ENCODE results near the gene CRAMP1.

CRAMP1 gene

GRCh38 chr16:1632638-1632970 is 20.4 kb downstream of the CRAMP1 start:
- DNase-seq (ENCODE audit: low read depth, low spot score): no peak

GRCh38 chr16:1633310-1633709 is 21.1 kb downstream of the CRAMP1 start:
- no peak for DNase-seq (ENCODE audit: low read depth, low spot score)

GRCh38 chr16:1634541-1634940 is 22.4 kb downstream of the CRAMP1 start:
- no peak for DNase-seq (ENCODE audit: low read depth, low spot score)

- no peak for DNase-seq (ENCODE audit: low read depth, low spot score)
These were observed 22.9 kb downstream of the CRAMP1 start for GRCh38 chr16:1635070-1635469.

- no peak for DNase-seq (ENCODE audit: low read depth, low spot score)
These were observed 25.4 kb downstream of the CRAMP1 start for GRCh38 chr16:1637526-1637925.

GRCh38 chr16:1638757-1639156 is 26.6 kb downstream of the CRAMP1 start:
- DNase-seq (ENCODE audit: low read depth, low spot score): no peak

- no peak for DNase-seq (ENCODE audit: low read depth, low spot score)
These were observed 27.1 kb downstream of the CRAMP1 start for GRCh38 chr16:1639282-1639681.

- DNase-seq (ENCODE audit: low read depth, low spot score): no peak
These were observed 27.7 kb downstream of the CRAMP1 start for GRCh38 chr16:1639860-1640259.

- no peak for DNase-seq (ENCODE audit: low read depth, low spot score)
These were observed 28.2 kb downstream of the CRAMP1 start for GRCh38 chr16:1640261-1640941.

- DNase-seq (ENCODE audit: low read depth, low spot score): no peak
These were observed 29.1 kb downstream of the CRAMP1 start for GRCh38 chr16:1641261-1641660.

- no peak for DNase-seq (ENCODE audit: low read depth, low spot score)
These were observed 30.0 kb downstream of the CRAMP1 start for GRCh38 chr16:1642148-1642547.

GRCh38 chr16:1642753-1643152 is 30.6 kb downstream of the CRAMP1 start:
- no peak for DNase-seq (ENCODE audit: low read depth, low spot score)

GRCh38 chr16:1643521-1643920 is 31.4 kb downstream of the CRAMP1 start:
- no peak for DNase-seq (ENCODE audit: low read depth, low spot score)

- no peak for DNase-seq (ENCODE audit: low read depth, low spot score)
These were observed 33.9 kb downstream of the CRAMP1 start for GRCh38 chr16:1645914-1646525.

- DNase-seq (ENCODE audit: low read depth, low spot score): no peak
These were observed 35.7 kb downstream of the CRAMP1 start for GRCh38 chr16:1647856-1648255.

- no peak for DNase-seq (ENCODE audit: low read depth, low spot score)
These were observed 38.0 kb downstream of the CRAMP1 start for GRCh38 chr16:1650131-1650530.

GRCh38 chr16:1651094-1651973 is 39.2 kb downstream of the CRAMP1 start:
- no peak for DNase-seq (ENCODE audit: low read depth, low spot score)

- DNase-seq (ENCODE audit: low read depth, low spot score): no peak
These were observed 39.8 kb downstream of the CRAMP1 start for GRCh38 chr16:1651974-1652312.

- DNase-seq (ENCODE audit: low read depth, low spot score): no peak
These were observed 40.9 kb downstream of the CRAMP1 start for GRCh38 chr16:1653023-1653422.

GRCh38 chr16:1654505-1655268 is 42.5 kb downstream of the CRAMP1 start:
- DNase-seq (ENCODE audit: low read depth, low spot score): no peak

- no peak for DNase-seq (ENCODE audit: low read depth, low spot score)
These were observed 43.2 kb downstream of the CRAMP1 start for GRCh38 chr16:1655269-1655807.

Data from iPS DF 19.7 (cell line).